Stimulated activated CD4-positive, alpha-beta T cell treated with anti-CD3 and anti-CD28 coated beads, TNF-alpha, amount 100 ng/mL, for 48 hours (primary cell): ENCODE measurements around the gene AP1B1.

ENCODE experiments used
- DNase-seq, 3 donors: peaks; one replicate each; pipeline ENCODE4 v3.0.0-alpha.2; 2020; ENCODE audit warnings: low read depth in 3 of 3

The AP1B1 gene

DNA sequence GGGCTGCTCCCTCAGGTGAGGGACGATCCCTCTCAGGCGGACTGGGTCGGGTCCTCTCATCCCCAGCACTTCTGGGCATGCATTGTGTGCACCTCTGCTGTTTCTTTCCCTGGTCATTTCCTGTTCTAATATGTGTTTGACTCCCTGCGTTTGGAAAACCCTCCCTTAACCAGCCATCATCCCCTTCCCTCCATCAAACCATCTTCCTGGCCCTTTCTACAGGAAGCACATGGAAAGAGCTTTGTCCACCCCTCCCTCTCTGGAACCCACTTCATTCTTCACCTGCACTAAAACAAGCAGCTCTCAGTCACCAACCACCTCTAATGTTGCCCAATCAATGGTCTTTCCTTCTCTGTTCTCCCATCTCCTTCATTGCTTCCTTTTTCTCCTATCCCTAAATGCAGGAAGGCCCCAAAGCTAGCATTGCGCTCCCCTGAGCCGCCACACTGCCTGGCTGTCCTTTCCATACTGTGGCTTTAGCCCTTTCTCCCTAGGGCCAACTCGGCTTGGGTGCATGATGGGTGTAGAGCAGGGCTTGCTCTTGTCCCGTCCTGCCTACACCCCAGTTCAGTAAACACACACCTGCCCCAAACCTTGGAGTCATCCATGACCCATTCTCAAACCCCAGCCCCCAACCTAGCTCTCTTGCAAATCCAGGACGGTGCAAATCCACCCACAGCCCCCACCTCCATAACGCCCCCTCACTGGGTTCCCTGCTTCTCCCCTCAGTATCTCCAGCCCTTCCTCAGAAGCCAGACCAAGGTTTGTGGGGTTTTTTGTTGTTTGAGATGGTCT lies 87.4 kb downstream of the AP1B1 start:
- no peak for DNase-seq

DNA sequence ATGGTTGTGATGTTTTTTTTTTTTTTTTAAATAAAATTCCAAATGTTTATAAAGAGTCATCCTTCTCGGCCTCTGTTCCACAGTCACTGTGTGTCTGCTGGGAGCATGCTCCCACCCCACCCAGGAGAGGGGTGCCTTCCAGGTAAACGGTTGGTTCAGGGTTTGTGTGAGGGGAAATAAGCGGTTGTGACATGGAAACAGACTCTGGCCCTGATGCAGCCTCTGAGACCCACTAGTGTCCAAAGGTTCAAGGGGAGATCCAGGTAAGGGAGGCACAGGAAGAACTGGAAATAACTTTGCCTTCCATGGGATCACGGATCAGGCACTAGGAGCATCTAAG lies 87.9 kb downstream of the AP1B1 start:
- DNase-seq: no peak

DNA sequence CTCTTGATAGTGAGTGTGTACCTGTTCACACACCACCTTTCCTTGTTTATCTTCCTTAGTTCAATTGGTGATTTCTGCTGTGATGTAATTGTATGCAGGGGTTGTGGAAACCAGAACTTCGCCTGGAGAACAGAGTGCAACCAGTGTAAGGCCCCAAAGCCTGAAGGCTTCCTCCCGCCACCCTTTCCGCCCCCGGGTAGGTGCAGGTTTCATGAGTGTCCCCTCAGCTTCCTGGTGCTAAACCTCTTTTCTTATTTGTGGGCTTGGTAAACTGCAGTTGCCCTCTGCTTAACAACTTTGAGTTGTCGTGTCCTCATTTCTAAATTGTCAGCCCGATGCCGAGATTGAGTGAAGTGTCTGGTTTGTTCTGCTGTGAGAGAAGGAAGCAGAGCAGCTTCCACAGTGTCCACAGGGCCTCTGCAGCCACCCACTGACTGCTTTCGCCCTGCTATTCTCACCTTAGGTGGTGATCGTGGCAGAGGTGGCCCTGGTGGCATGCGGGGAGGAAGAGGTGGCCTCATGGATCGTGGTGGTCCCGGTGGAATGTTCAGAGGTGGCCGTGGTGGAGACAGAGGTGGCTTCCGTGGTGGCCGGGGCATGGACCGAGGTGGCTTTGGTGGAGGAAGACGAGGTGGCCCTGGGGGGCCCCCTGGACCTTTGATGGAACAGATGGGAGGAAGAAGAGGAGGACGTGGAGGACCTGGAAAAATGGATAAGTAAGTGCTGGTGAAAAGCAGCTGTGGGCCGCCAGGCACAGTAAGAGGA lies 89.1 kb downstream of the AP1B1 start:
- DNase-seq: no peak

DNA sequence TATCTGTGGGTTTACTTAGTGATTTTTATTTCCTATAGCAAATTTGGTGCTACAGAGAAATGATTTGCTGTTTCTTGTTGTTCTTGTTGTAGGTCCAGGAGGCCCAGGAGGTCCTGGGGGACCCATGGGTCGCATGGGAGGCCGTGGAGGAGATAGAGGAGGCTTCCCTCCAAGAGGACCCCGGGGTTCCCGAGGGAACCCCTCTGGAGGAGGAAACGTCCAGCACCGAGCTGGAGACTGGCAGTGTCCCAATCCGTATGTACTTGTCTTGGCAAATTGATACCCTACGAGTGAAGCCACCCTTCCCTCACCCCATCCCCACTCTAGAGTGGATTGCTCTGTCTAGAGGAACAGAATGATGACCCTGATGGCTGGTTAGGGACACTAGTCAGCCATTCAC lies 89.7 kb downstream of the AP1B1 start:
- DNase-seq: no peak

- DNase-seq: no peak
Observed at GRCh38 chr22:29292379-29292778, 96.0 kb downstream of the AP1B1 start.

- DNase-seq: no peak
Observed at GRCh38 chr22:29291215-29291614, 97.2 kb downstream of the AP1B1 start.

- no peak for DNase-seq
Observed at GRCh38 chr22:29290061-29290460, 98.3 kb downstream of the AP1B1 start.

GRCh38 chr22:29288837-29289236 lies 99.5 kb downstream of the AP1B1 start:
- DNase-seq: no peak

GRCh38 chr22:29284196-29284595 lies 104.2 kb downstream of the AP1B1 start:
- DNase-seq: no peak

- DNase-seq: no peak
Observed at GRCh38 chr22:29277927-29278326, 110.4 kb downstream of the AP1B1 start.
